Measurements from ENCODE around the gene EVC2. TPM values are rescaled to one million over a fixed set of nuclear protein-coding genes. Genes with fewer than 3 reads are reported as not detected.

Gene EVC2
- total and polyA plus RNA-seq, 2 of the 13 experiments (the other 11 are each of a cell fraction or from before 2014, with no cell fraction given), result not detected

GRCh38 chr4:5710961-5711478 is 2.7 kb upstream of the EVC2 start, which contains the start of gene EVC (continued):
- TF ChIP-seq ZBTB43 (CRISPR knock-in tag; conservative IDR thresholded peaks at IDR 0.05) (0 out of 2 replicates have a peak, but pooled peaks have one; percentile 27), POLR2A (IDR thresholded peaks at IDR 0.05; ENCODE audit: insufficient read depth in 1 of 2, low read depth in 2 of 2, low read length in 2 of 2) (peak; percentile 49 to 67; a peak in 3 of 4 replicates), ZNF512B (CRISPR knock-in tag; IDR thresholded peaks at IDR 0.05; ENCODE audit: borderline replicate concordance) (no peak), ZNF687 (CRISPR knock-in tag; IDR thresholded peaks at IDR 0.05) (peak; percentile 48; the same call in 1 of the 2 replicates), ZFX (CRISPR knock-in tag; IDR thresholded peaks at IDR 0.05; ENCODE audit: low read depth) (peak; percentile 47; the same call in 1 of the 2 replicates), KDM2A (CRISPR knock-in tag; IDR thresholded peaks at IDR 0.05; ENCODE audit: borderline replicate concordance, low read depth) (peak; percentile 6; the same call in 1 of the 2 replicates), NKX3-1 (CRISPR knock-in tag; IDR thresholded peaks at IDR 0.05) (no peak), MAFK (conservative IDR thresholded peaks at IDR 0.05 in 1 of 2, IDR thresholded peaks at IDR 0.05 in 1 of 2; ENCODE audit: low read length in 2 of 2) (no peak), HNF1B (CRISPR knock-in tag; IDR thresholded peaks at IDR 0.05) (0 out of 2 replicates have a peak, but pooled peaks have one; percentile 9), SNAI1 (CRISPR knock-in tag; IDR thresholded peaks at IDR 0.05; ENCODE audit: borderline replicate concordance) (peak; percentile 52; the same call in 1 of the 2 replicates), ZNF333 (CRISPR knock-in tag; IDR thresholded peaks at IDR 0.05; ENCODE audit: borderline replicate concordance) (0 out of 2 replicates have a peak, but pooled peaks have one; percentile 50), ZNF766 (CRISPR knock-in tag; IDR thresholded peaks at IDR 0.05; ENCODE audit: borderline replicate concordance) (no peak), POLR2G (IDR thresholded peaks at IDR 0.05; ENCODE audit: low read depth, low read length) (peak; percentile 68), UBTF (CRISPR knock-in tag; IDR thresholded peaks at IDR 0.05) (peak; percentile 83; the same call in 1 of the 2 replicates), SALL1 (CRISPR knock-in tag; IDR thresholded peaks at IDR 0.05) (peak; percentile 2; the same call in 1 of the 2 replicates), ZNF619 (CRISPR knock-in tag; IDR thresholded peaks at IDR 0.05) (peak; percentile 2; the same call in 1 of the 2 replicates)
